Sigmoid colon (tissue), 7 donors: Measurements from ENCODE around the gene RAB1B. TPM values are rescaled to one million over a fixed set of nuclear protein-coding genes. Genes with fewer than 3 reads are reported as not detected.

Experiments
- DNase-seq: peaks from one replicate; pipeline ENCODE4 v3.0.0-alpha.2; 2019
- H3K27ac ChIP-seq, 4 donors: fragments of 200-600 bp; sonication (generic); one replicate each; pipeline ENCODE4 v1.5.1; 2016 to 2019; ENCODE audit warnings: mild to moderate bottlenecking in 1 of 4
- H3K27me3 ChIP-seq, 3 donors: fragments of 200-600 bp; sonication (generic); one replicate each; pipeline ENCODE4 v1.5.1; 2019; ENCODE audit warnings: mild to moderate bottlenecking in 1 of 3
- H3K36me3 ChIP-seq, 4 donors: fragments of 200-600 bp; sonication (generic); one replicate each; pipeline ENCODE4 v1.5.1; 2016 to 2019
- H3K4me1 ChIP-seq, 4 donors: fragments of 200-600 bp; sonication (generic); one replicate each; pipeline ENCODE4 v1.5.1; 2017 to 2019
- H3K4me3 ChIP-seq, 4 donors: fragments of 200-600 bp; sonication (generic); one replicate each; pipeline ENCODE4 v1.5.1; 2017 to 2019; ENCODE audit warnings: mild to moderate bottlenecking in 2 of 4, moderate library complexity in 1 of 4
- H3K9me3 ChIP-seq, 4 donors: fragments of 200-600 bp in 3 of 4; sonication (generic) in 3 of 4; one replicate each; pipeline versions ENCODE4 v1.5.1 to v1.6.1; 2013 to 2019
- EP300 ChIP-seq, 4 donors: sonication (generic); formaldehyde crosslinking; IDR thresholded peaks; one replicate each; pipeline ENCODE4 v1.6.1; 2017; ENCODE audit warnings: antibody characterized with exemption in 4 of 4
- POLR2A ChIP-seq, 2 donors: fragments of 450-650 bp; IDR thresholded peaks; one replicate each; pipeline ENCODE4 v1.6.1; 2016; ENCODE audit warnings: antibody characterized with exemption in 2 of 2, mild to moderate bottlenecking in 2 of 2, moderate library complexity in 2 of 2
- POLR2AphosphoS5 ChIP-seq, 4 donors: sonication (generic); formaldehyde crosslinking; IDR thresholded peaks; one replicate each; pipeline ENCODE4 v1.6.1; 2017; ENCODE audit warnings: antibody characterized with exemption in 4 of 4
- WGBS, 2 donors: extraction: QIAGEN DNeasy Blood & Tissue Kit; methylation state at CpG; one replicate each; pipeline ENCODE4 v1.1.7; 2013; 5-methylcytosine and 5-hydroxymethylcytosine counted together
- intact Hi-C: fragments of 100-400 bp; cut with DNase I; formaldehyde crosslinking; loops from one replicate; pipeline ENCODE4 v1.15.1; 2023
- polyA plus RNA-seq, 3 donors: library from polyadenylated mRNA; stranded (reverse); fragments of 200-250 nt; gene quantifications; one replicate each; pipeline ENCODE4 v1.2.3, GENCODE V29; 2013
- total RNA-seq, 4 donors: library from RNA; depleted of rRNA; stranded (reverse); fragments of >200 nt; gene quantifications; one replicate each; pipeline ENCODE4 v1.1.0, GENCODE V29; 2016
- TF ChIP-seq, protein P1 (sequence below), 4 experiments: fragments of 450-650 bp in 3 of 4; fragments of 200-600 bp in 1 of 4; IDR thresholded peaks; one replicate each; pipeline ENCODE4 v1.5.1; 2016 to 2019; ENCODE audit warnings: antibody characterized with exemption in 4 of 4, mild to moderate bottlenecking in 3 of 4, moderate library complexity in 2 of 4
- donor health status: healthy with polysubstance abuse.
- donor health status: Bipolar disorder and iron deficiency.
- donor health status: healthy.

RAB1B gene
- total and polyA plus RNA-seq, 7 donors, result 65.4 to 286 (median 93.7) TPM

- WGBS, 2 donors, result 76 to 87% methylated on average over 14 of the region's 14 CpGs
- Histone ChIP-seq H3K9me3 (no peaks in the 10 kb centered on the region), H3K36me3 (no peaks in the 10 kb centered on the region), H3K27ac (peak overlapping the region; percentile 86 to 94 (median 90)), H3K4me1 (peaks cover 0 to 67% (median 61%) of the 10 kb centered on the region in 4 donors), H3K27me3 (no peaks in the 10 kb centered on the region), H3K4me3 (peak overlapping the region; percentile 42 to 60 (median 52))
- intact Hi-C loops, result no loop called here
- TF ChIP-seq POLR2A (IDR thresholded peaks at IDR 0.05) (no peak), EP300 (IDR thresholded peaks at IDR 0.05) (no peak), POLR2AphosphoS5 (IDR thresholded peaks at IDR 0.05) (no peak)
- TF ChIP-seq, protein P1, sequence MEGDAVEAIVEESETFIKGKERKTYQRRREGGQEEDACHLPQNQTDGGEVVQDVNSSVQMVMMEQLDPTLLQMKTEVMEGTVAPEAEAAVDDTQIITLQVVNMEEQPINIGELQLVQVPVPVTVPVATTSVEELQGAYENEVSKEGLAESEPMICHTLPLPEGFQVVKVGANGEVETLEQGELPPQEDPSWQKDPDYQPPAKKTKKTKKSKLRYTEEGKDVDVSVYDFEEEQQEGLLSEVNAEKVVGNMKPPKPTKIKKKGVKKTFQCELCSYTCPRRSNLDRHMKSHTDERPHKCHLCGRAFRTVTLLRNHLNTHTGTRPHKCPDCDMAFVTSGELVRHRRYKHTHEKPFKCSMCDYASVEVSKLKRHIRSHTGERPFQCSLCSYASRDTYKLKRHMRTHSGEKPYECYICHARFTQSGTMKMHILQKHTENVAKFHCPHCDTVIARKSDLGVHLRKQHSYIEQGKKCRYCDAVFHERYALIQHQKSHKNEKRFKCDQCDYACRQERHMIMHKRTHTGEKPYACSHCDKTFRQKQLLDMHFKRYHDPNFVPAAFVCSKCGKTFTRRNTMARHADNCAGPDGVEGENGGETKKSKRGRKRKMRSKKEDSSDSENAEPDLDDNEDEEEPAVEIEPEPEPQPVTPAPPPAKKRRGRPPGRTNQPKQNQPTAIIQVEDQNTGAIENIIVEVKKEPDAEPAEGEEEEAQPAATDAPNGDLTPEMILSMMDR (IDR thresholded peaks at IDR 0.05), result no peak
- no peak for DNase-seq
Observed at GRCh38 chr11:66315498-66315885, 47.1 kb downstream of the RAB1B start.

DNA sequence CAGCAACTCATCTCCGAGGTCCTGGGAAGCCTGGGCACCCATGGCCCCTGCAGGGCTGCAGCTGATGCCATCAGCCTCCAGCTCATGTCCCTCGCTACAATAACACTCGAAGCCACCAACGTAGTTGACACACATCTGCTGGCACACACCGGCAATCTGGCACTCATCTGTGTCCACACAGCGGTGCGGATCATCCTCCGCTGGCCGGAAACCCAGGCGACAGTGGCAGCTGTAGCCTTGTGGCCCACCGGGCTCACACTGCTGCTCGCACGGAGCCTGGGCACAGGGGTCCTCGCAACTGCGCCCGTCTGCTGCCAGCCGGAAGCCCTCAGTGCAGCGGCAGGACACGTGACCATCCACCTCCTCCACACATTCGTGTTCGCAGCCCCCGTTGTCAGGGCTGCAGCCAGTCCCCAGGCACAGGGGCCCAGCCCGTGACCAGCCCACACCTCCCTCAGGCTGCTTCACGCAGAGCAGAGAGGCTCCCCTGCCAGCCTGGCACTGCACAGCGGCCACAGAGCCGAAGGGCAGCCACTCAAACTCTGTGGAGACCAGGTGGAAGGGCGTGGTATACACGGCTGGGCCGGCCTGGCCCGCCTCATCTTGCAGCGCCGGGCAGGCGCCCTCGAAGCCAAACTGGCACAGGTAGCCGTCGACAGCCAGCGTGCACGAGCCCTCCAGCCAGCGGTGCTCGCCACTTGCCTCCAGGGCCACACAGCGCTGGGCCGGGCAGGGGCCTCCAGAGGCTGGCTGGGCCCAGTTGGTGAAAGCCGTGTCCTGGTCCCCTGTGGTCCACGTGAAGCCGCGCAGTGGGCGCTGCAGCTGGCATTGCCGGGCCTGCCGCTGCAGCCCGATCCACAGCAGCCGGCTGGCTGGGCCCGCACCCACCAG lies 47.7 kb downstream of the RAB1B start:
- H3K36me3 ChIP-seq, result no peaks in the 10 kb centered on the region
- no peak for TF ChIP-seq POLR2AphosphoS5 (IDR thresholded peaks at IDR 0.05)
- TF ChIP-seq, protein P1 (IDR thresholded peaks at IDR 0.05), result no peak
- no peak for TF ChIP-seq POLR2A (IDR thresholded peaks at IDR 0.05)
- TF ChIP-seq EP300 (IDR thresholded peaks at IDR 0.05), result no peak
- H3K4me3 ChIP-seq, result peak overlapping the region; percentile 42 to 60 (median 52)
- H3K27me3 ChIP-seq, result no peaks in the 10 kb centered on the region
- intact Hi-C loops, result no loop called here
- WGBS, 2 donors, result 70 to 71% methylated on average over 52 of the region's 52 CpGs
- peaks cover 0 to 67% (median 61%) of the 10 kb centered on the region in 4 donors for H3K4me1 ChIP-seq
- peak overlapping the region; percentile 86 to 94 (median 90) for H3K27ac ChIP-seq
- DNase-seq, result no peak
- H3K9me3 ChIP-seq, result no peaks in the 10 kb centered on the region

DNA sequence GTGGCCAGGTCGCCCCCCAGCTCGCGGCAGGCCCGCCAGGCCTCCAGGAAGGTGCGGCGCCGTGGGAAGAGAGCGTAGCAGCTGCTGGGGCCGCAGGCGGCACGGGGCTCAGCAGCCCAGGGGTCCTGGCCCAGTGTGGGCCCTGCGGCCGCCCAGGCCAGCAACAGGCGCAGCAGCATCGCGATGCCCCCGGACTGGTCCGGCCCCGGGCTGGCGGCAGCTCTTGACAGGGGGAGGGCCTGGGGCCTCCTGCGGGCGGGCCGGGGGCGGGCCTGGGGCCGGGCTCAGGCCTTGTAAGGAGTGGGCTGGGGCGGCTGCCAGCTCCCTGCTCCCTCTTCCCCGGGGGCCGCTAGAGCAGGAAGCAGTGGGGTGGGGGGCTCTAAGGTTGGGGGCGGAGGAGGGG lies 48.4 kb downstream of the RAB1B start, which contains the start of gene CD248:
TSS of gene CD248 (minus strand) at position 196 of the 403 bp plus-strand sequence. CDS start at position 179, 17 bp downstream.
- WGBS, 2 donors, result 25 to 62% methylated on average over 29 of the region's 29 CpGs
- peak within 1 kb of the TSS; percentile 86 to 94 (median 90) for H3K27ac ChIP-seq
- TF ChIP-seq, protein P1 (IDR thresholded peaks at IDR 0.05), result no peak
- TF ChIP-seq EP300 (IDR thresholded peaks at IDR 0.05), result no peak
- TF ChIP-seq POLR2A (IDR thresholded peaks at IDR 0.05), result no peak
- TF ChIP-seq POLR2AphosphoS5 (IDR thresholded peaks at IDR 0.05), result peak; percentile 40 to 77 (median 58)
- intact Hi-C loops, result no loop called here
- peak within 1 kb of the TSS; percentile 42 to 60 (median 52) for H3K4me3 ChIP-seq
- H3K4me1 ChIP-seq, result peaks cover 0 to 63% (median 61%) of the 10 kb centered on the region in 4 donors
- no peaks in the 10 kb centered on the region for H3K36me3 ChIP-seq
- peak; percentile 92 for DNase-seq
- no peaks in the 10 kb centered on the region for H3K27me3 ChIP-seq
- no peaks in the 10 kb centered on the region for H3K9me3 ChIP-seq

DNA sequence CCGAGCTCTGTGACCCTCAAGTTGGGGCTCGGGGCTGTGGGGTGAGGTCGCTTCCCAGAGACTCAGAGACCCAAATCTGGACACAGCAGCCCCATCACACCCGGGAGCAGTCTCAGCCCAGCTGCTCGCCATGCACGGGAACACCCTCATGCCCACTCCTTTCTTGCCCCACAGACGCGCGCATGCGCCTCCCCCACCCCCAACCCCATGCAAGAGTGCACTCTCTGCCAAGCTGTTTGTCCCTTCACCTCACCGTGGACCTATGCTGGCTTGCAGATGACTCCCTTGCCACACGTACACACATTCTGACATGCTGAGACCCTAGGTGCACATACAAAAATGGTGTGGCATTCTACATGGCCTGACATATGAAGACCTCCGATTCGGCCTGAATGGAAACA lies 48.9 kb downstream of the RAB1B start:
- Histone ChIP-seq H3K4me3 (peak overlapping the region; percentile 42 to 60 (median 52)), H3K9me3 (no peaks in the 10 kb centered on the region), H3K4me1 (peaks cover 0 to 63% (median 61%) of the 10 kb centered on the region in 4 donors), H3K27ac (peak overlapping the region; percentile 86 to 94 (median 90)), H3K36me3 (no peaks in the 10 kb centered on the region), H3K27me3 (no peaks in the 10 kb centered on the region)
- intact Hi-C loops, result no loop called here
- peak; percentile 85 for DNase-seq
- 22 to 64% methylated on average over 14 of the region's 14 CpGs for WGBS, 2 donors
- TF ChIP-seq POLR2A (IDR thresholded peaks at IDR 0.05) (no peak), EP300 (IDR thresholded peaks at IDR 0.05) (no peak), POLR2AphosphoS5 (IDR thresholded peaks at IDR 0.05) (no peak)
